GM12892 (cell line): ENCODE results near the gene TPST2.

Experiments
- POLR2A ChIP-seq: IDR thresholded peaks from 2 replicates; pipeline ENCODE4 v1.6.1; 2011; ENCODE audit warnings: low read depth, low read length, control low read depth
- POLR2AphosphoS5 ChIP-seq: IDR thresholded peaks from 2 replicates; pipeline ENCODE4 v1.6.1; 2011; ENCODE audit warnings: low read depth, low read length, control low read depth
- TAF1 ChIP-seq: IDR thresholded peaks from 2 replicates; pipeline ENCODE4 v1.6.1; 2011; ENCODE audit warnings: low read depth, mild to moderate bottlenecking, control low read depth, low read length, borderline replicate concordance

- TF ChIP-seq POLR2A (no peak), TAF1 (no peak), POLR2AphosphoS5 (no peak)
Measured at GRCh38 chr22:26606611-26607010, 16.7 kb upstream of the TPST2 start.
